Tibial nerve (tissue), 4 donors: Measurements from ENCODE around the gene PLEKHG5. TPM values are rescaled to one million over a fixed set of nuclear protein-coding genes. Genes with fewer than 3 reads are reported as not detected.

Experiments used
- DNase-seq, 2 donors: peaks; one replicate each; pipeline ENCODE4 v3.0.0-alpha.2; 2019; ENCODE audit warnings: low spot score in 2 of 2
- H3K27ac ChIP-seq, 4 donors: fragments of 200-600 bp; sonication (generic) in 3 of 4; one replicate each; pipeline ENCODE4 v1.5.1; 2017 to 2019; ENCODE audit warnings: mild to moderate bottlenecking in 1 of 4
- H3K27me3 ChIP-seq, 2 donors: fragments of 200-600 bp; sonication (generic) in 1 of 2; one replicate each; pipeline versions ENCODE4 v1.5.1 to v1.6.0; 2017 to 2019
- H3K36me3 ChIP-seq, 3 donors: fragments of 200-600 bp; sonication (generic); one replicate each; pipeline ENCODE4 v1.5.1; 2018 to 2019
- H3K4me1 ChIP-seq, 4 donors: fragments of 200-600 bp; sonication (generic) in 3 of 4; one replicate each; pipeline ENCODE4 v1.5.1; 2017 to 2019
- H3K4me3 ChIP-seq, 4 donors: fragments of 200-600 bp; sonication (generic) in 3 of 4; one replicate each; pipeline ENCODE4 v1.5.1; 2017 to 2019; ENCODE audit warnings: mild to moderate bottlenecking in 1 of 4, moderate library complexity in 1 of 4
- H3K9me3 ChIP-seq, 4 donors: fragments of 200-600 bp; sonication (generic) in 3 of 4; one replicate each; pipeline ENCODE4 v1.5.1; 2017 to 2019
- EP300 ChIP-seq, 2 donors: sonication (generic); formaldehyde crosslinking; IDR thresholded peaks; one replicate each; pipeline ENCODE4 v1.6.1; 2017; ENCODE audit warnings: antibody characterized with exemption in 2 of 2, mild to moderate bottlenecking in 1 of 2
- POLR2A ChIP-seq, 2 donors: fragments of 450-650 bp; IDR thresholded peaks; one replicate each; pipeline ENCODE4 v1.6.1; 2017; ENCODE audit warnings: antibody characterized with exemption in 2 of 2, mild to moderate bottlenecking in 2 of 2, moderate library complexity in 2 of 2
- WGBS, 2 donors: methylation state at CpG; one replicate each; pipeline ENCODE4 v1.1.5; 2018; 5-methylcytosine and 5-hydroxymethylcytosine counted together
- total RNA-seq, 4 donors: library from RNA; depleted of rRNA; stranded (reverse); fragments of >200 nt; gene quantifications; one replicate each; pipeline ENCODE4 v1.1.0, GENCODE V29; 2016
- TF ChIP-seq, protein P1 (sequence below), 5 experiments: fragments of 200-600 bp in 3 of 5; fragments of 450-650 bp in 2 of 5; sonication (generic) in 3 of 5; IDR thresholded peaks; one replicate each; pipeline ENCODE4 v1.5.1; 2016 to 2019; ENCODE audit warnings: antibody characterized with exemption in 5 of 5, mild to moderate bottlenecking in 3 of 5, moderate library complexity in 2 of 5

The PLEKHG5 gene
- total RNA-seq, 4 donors from 2014 or later: 25.6 to 40.8 (median 30.8) TPM

DNA sequence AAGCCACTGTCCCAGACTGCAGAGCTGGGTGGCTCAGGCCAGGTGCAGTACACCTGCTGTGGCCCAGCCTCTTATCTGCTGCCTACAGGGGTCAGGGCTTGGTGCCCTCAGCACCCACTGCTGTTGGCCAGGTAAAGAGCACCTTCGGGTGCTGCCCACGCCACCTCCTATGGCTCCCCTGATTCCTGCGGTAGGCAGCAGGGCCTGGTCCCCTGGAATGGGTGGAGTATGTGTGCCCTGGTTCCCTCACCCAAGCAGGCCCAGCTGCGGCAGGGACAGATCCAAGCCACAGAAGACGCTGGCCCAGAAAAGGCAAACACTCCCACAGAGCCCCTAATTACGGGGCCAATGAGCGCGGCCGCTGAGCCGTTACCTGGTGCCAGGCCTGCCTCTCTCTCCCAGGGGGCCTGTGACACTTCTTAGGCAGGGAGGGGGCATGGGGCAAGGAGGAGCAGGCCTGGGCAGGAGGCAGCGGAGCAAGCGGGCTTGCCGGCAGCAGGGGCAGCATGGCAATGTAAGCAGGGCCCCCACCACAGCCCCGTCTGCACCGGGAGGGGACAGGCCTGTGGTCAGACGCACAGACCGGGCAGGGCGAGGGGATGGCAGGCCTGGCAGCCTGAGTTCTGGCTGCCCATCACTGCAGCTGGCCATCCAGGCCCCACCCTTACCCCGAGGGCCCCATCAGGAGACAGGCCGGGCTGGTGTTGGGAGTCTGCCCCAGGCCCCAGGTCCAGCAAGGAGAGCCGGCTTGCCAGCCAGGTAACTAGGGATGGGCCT lies 47.9 kb downstream of the PLEKHG5 start:
- WGBS, 2 donors: 75 to 87% methylated on average over 10 to 17 of the region's 21 CpGs
- H3K4me3 ChIP-seq: no peak overlapping the region
- DNase-seq: no peak
- TF ChIP-seq EP300 (IDR thresholded peaks at IDR 0.05): no peak
- TF ChIP-seq, protein P1, sequence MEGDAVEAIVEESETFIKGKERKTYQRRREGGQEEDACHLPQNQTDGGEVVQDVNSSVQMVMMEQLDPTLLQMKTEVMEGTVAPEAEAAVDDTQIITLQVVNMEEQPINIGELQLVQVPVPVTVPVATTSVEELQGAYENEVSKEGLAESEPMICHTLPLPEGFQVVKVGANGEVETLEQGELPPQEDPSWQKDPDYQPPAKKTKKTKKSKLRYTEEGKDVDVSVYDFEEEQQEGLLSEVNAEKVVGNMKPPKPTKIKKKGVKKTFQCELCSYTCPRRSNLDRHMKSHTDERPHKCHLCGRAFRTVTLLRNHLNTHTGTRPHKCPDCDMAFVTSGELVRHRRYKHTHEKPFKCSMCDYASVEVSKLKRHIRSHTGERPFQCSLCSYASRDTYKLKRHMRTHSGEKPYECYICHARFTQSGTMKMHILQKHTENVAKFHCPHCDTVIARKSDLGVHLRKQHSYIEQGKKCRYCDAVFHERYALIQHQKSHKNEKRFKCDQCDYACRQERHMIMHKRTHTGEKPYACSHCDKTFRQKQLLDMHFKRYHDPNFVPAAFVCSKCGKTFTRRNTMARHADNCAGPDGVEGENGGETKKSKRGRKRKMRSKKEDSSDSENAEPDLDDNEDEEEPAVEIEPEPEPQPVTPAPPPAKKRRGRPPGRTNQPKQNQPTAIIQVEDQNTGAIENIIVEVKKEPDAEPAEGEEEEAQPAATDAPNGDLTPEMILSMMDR (IDR thresholded peaks at IDR 0.05): no peak
- TF ChIP-seq POLR2A (IDR thresholded peaks at IDR 0.05): no peak
- peaks cover 0 to 31% (median 12%) of the 10 kb centered on the region in 4 donors for H3K4me1 ChIP-seq
- peaks cover 0 to 62% of the 10 kb centered on the region in 2 donors for H3K27me3 ChIP-seq
- H3K9me3 ChIP-seq: no peaks in the 10 kb centered on the region
- H3K27ac ChIP-seq: no peak overlapping the region
- H3K36me3 ChIP-seq: no peaks in the 10 kb centered on the region

DNA sequence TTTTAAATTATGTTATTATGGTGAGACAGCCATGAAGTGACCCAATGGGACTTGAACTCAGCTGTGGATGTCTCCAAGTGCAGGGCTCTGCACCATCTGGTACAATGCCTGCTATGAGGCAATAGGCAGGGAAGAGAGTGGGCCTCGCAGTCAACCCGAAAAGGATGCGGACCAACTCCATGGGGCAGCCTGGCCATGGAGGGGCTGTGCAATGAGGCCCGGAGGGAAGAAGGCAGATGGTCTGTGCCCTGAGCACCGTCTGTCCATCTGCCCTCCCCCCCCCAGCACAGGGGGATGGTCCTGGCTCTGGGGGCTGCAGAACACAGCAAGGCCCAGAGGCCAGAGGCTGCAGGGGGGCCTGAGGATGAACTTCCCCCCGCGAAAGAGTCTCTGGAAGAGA lies 49.9 kb downstream of the PLEKHG5 start:
- no peak overlapping the region for H3K27ac ChIP-seq
- H3K27me3 ChIP-seq: peaks cover 0 to 51% of the 10 kb centered on the region in 2 donors
- no peak for TF ChIP-seq EP300 (IDR thresholded peaks at IDR 0.05)
- no peak for TF ChIP-seq POLR2A (IDR thresholded peaks at IDR 0.05)
- TF ChIP-seq, protein P1 (IDR thresholded peaks at IDR 0.05): no peak

DNA sequence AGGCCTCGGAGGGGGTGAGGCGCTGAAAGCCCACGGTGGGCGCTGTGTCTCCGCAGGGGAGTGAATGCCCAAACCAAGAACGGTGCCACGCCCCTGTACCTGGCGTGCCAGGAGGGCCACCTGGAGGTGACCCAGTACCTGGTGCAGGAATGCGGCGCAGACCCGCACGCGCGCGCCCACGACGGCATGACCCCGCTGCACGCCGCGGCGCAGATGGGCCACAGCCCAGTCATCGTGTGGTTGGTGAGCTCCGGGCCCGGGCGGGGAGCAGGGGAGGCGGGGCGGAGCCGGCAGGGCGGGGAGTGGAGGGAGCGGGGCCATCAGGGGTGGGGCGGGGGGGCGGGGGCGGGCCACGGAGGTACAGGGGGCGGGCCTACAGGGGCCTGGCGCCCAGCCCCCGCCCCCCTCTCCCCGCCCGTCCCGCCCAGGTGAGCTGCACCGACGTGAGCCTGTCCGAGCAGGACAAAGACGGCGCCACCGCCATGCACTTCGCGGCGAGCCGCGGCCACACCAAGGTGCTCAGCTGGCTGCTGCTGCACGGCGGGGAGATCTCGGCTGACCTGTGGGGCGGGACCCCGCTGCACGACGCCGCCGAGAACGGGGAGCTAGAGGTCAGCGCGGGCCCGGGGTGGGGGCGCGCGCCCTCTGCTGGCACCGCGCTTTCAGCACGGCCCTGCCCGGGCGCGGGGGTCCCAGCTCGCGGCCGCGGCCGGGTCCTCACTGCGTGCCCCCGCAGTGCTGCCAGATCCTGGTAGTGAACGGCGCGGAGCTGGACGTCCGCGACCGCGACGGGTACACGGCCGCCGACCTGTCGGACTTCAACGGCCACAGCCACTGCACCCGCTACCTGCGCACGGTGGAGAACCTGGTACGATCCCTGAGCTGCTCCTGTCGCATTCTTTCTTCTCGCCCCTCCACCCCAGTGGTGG lies 51.0 kb downstream of the PLEKHG5 start:
- H3K4me1 ChIP-seq: peaks cover 0 to 24% (median 3%) of the 10 kb centered on the region in 4 donors
- TF ChIP-seq POLR2A (IDR thresholded peaks at IDR 0.05): no peak
- no peak for TF ChIP-seq EP300 (IDR thresholded peaks at IDR 0.05)
- TF ChIP-seq, protein P1 (IDR thresholded peaks at IDR 0.05): peak in 4 of 5 experiments; percentile 12 to 42 (median 26)
- H3K9me3 ChIP-seq: no peaks in the 10 kb centered on the region
- H3K27me3 ChIP-seq: peaks cover 0 to 46% of the 10 kb centered on the region in 2 donors
- no peak for DNase-seq
- H3K4me3 ChIP-seq: peak overlapping the region in 2 of 4 donors; percentile 27 to 38
- no peaks in the 10 kb centered on the region for H3K36me3 ChIP-seq
- no peak overlapping the region for H3K27ac ChIP-seq
- WGBS, 2 donors: 14 to 18% methylated on average over 34 to 43 of the region's 101 CpGs

More for the DNA sequence above, 49.9 kb downstream of the PLEKHG5 start:
- H3K36me3 ChIP-seq: no peaks in the 10 kb centered on the region
- H3K9me3 ChIP-seq: no peaks in the 10 kb centered on the region
- no peak for DNase-seq
- 78 to 84% methylated on average over 6 to 7 of the region's 7 CpGs for WGBS, 2 donors
- H3K4me1 ChIP-seq: peaks cover 0 to 25% (median 3%) of the 10 kb centered on the region in 4 donors
- H3K4me3 ChIP-seq: no peak overlapping the region

DNA sequence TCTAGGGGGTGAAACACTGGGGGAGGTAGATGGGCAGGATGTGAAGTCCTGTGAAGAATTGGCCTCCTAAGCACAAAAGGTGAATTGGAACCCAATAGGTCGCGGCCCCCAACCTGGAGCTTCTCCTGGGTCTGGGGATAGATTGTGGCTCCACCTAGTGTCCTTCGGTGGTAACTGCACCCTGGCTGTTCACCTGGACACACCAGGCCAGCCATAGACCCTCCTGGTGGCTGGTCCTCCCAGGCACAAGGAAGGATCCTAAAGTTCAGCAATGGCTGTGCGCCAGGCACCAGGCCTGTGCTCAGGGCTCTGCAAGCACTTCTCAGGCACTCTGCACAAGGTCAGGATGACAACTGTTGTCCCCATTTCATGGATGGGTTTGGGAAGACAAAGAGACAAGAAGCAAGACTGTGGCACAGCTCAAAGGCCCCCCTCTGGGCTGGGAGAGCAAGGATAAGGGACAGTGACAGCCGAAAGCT lies 53.4 kb downstream of the PLEKHG5 start:
- Histone ChIP-seq H3K27ac (peak overlapping the region in 1 of 4 donors; percentile 72), H3K27me3 (peaks cover 0 to 41% of the 10 kb centered on the region in 2 donors), H3K4me1 (peaks cover 0 to 24% (median 3%) of the 10 kb centered on the region in 4 donors), H3K9me3 (no peaks in the 10 kb centered on the region), H3K4me3 (no peak overlapping the region), H3K36me3 (no peaks in the 10 kb centered on the region)
- WGBS, 2 donors: 20 to 30% methylated on average over 5 of the region's 5 CpGs
- DNase-seq: peak; percentile 42 to 70
- TF ChIP-seq, protein P1 (IDR thresholded peaks at IDR 0.05): peak; percentile 82 to 98 (median 95)
- no peak for TF ChIP-seq POLR2A (IDR thresholded peaks at IDR 0.05)
